Keratinocyte (primary cell): ENCODE measurements around the gene BTBD17.

ENCODE experiments used
- EZH2 ChIP-seq: IDR thresholded peaks from one replicate; pipeline ENCODE4 v1.6.1; 2012; ENCODE audit warnings: inconsistent platforms, mild to moderate bottlenecking, low read length, moderate library complexity
- TF ChIP-seq, protein P1 (sequence below), 3 experiments: IDR thresholded peaks in 1 of 3; conservative IDR thresholded peaks in 1 of 3; optimal IDR thresholded peaks in 1 of 3; 2 replicates in 2 of 3; 3 replicates in 1 of 3; pipeline versions ENCODE3 to v1.5.1; 2011; ENCODE audit warnings: low read length in 3 of 3, mild to moderate bottlenecking in 3 of 3, moderate library complexity in 2 of 3, control low read depth in 1 of 3, inconsistent platforms in 1 of 3; ENCODE audit not compliant: insufficient read depth in 2 of 3; ENCODE audit errors: extremely low read depth in 1 of 3

DNA sequence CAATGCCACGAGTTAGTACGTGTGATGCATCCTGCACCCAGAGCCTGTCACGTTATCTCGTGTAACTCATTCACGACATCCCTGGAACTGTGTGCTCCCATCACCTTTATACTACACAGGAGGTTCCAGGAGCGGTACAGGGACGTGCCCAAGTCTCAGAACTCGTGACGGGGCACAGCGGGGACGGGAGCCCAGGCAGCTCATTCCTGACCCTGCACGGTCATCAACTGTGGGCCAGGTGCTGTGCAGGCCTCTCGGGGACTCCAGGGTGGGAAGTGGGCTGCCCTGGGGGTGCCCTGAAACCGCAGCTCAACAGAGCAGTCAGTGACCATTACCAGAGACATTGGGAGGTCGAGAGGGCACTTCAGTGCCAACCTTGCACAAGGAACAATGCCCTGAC, 46.8 kb downstream of the BTBD17 start:
- TF ChIP-seq, protein P1, sequence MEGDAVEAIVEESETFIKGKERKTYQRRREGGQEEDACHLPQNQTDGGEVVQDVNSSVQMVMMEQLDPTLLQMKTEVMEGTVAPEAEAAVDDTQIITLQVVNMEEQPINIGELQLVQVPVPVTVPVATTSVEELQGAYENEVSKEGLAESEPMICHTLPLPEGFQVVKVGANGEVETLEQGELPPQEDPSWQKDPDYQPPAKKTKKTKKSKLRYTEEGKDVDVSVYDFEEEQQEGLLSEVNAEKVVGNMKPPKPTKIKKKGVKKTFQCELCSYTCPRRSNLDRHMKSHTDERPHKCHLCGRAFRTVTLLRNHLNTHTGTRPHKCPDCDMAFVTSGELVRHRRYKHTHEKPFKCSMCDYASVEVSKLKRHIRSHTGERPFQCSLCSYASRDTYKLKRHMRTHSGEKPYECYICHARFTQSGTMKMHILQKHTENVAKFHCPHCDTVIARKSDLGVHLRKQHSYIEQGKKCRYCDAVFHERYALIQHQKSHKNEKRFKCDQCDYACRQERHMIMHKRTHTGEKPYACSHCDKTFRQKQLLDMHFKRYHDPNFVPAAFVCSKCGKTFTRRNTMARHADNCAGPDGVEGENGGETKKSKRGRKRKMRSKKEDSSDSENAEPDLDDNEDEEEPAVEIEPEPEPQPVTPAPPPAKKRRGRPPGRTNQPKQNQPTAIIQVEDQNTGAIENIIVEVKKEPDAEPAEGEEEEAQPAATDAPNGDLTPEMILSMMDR (optimal IDR thresholded peaks at IDR 0.05 in 1 of 3, IDR thresholded peaks at IDR 0.05 in 1 of 3, conservative IDR thresholded peaks at IDR 0.05 in 1 of 3; ENCODE audit: extremely low read depth in 1 of 3, insufficient read depth in 2 of 3, low read length in 3 of 3) = no peak
- no peak for TF ChIP-seq EZH2
